Osteoblast (primary cell): Measurements from ENCODE around the gene KIF25. TPM values are rescaled to one million over a fixed set of nuclear protein-coding genes. Genes with fewer than 3 reads are reported as not detected.

Source experiments
- DNase-seq: peaks from one replicate; pipeline ENCODE4 v3.0.0; 2011; ENCODE audit warnings: low spot score, mixed read lengths; ENCODE audit not compliant: insufficient read length; ENCODE audit errors: missing footprints
- H2AFZ ChIP-seq: 2 replicates; pipeline ENCODE4 v1.6.0; 2011; ENCODE audit warnings: mild to moderate bottlenecking, low read length
- H3K27ac ChIP-seq: 2 replicates; pipeline ENCODE4 v1.5.1; 2011; ENCODE audit warnings: mild to moderate bottlenecking, low read depth, low read length, moderate library complexity
- H3K27me3 ChIP-seq: 2 replicates; pipeline ENCODE4 v1.6.0; 2012; ENCODE audit warnings: mild to moderate bottlenecking, control low read depth, inconsistent platforms, low read length, moderate library complexity; ENCODE audit not compliant: insufficient read depth
- H3K36me3 ChIP-seq: 2 replicates; pipeline ENCODE4 v1.5.1; 2011; ENCODE audit warnings: mild to moderate bottlenecking, low read length, control low read depth, moderate library complexity; ENCODE audit not compliant: insufficient read depth
- H3K4me1 ChIP-seq: 2 replicates; pipeline ENCODE4 v1.5.1; 2011; ENCODE audit warnings: mild to moderate bottlenecking, low read length, control low read depth, moderate library complexity; ENCODE audit not compliant: insufficient read depth
- H3K4me2 ChIP-seq: 2 replicates; pipeline ENCODE4 v1.6.0; 2011; ENCODE audit warnings: mild to moderate bottlenecking, low read length; ENCODE audit not compliant: insufficient read depth
- H3K4me3 ChIP-seq: fragments of 200-600 bp; sonication (generic); 3 replicates; pipeline ENCODE4 v1.5.1; 2012; ENCODE audit warnings: mild to moderate bottlenecking, low read length, inconsistent platforms; ENCODE audit not compliant: insufficient read depth
- H3K79me2 ChIP-seq: 2 replicates; pipeline ENCODE4 v1.6.0; 2012; ENCODE audit warnings: mild to moderate bottlenecking, low read length, control low read depth, inconsistent platforms; ENCODE audit not compliant: insufficient read depth
- H3K9me3 ChIP-seq: 2 replicates; pipeline ENCODE4 v1.5.1; 2011; ENCODE audit warnings: low read depth, low read length, control low read depth
- H4K20me1 ChIP-seq: 2 replicates; pipeline ENCODE4 v1.6.0; 2012; ENCODE audit warnings: mild to moderate bottlenecking, low read length, control low read depth; ENCODE audit not compliant: insufficient read depth
- CTCF ChIP-seq: IDR thresholded peaks from 2 replicates; pipeline ENCODE4 v1.5.1; 2011; ENCODE audit warnings: mild to moderate bottlenecking, low read depth, low read length, moderate library complexity; ENCODE audit errors: extremely low read depth
- total RNA-seq: library from RNA; depleted of rRNA; stranded (reverse); fragments of >200 nt; gene quantifications from 2 replicates; pipeline ENCODE4 v1.2.3, GENCODE V29; 2012

The KIF25 gene
- total RNA-seq, 1 donor = not detected

- Histone ChIP-seq H2AFZ (no peak overlapping the region), H3K9me3 (no peaks in the 10 kb centered on the region)
These were observed 65.1 kb downstream of the KIF25 start for GRCh38 chr6:168062346-168063289.

GRCh38 chr6:168063431-168063830 lies 66.0 kb downstream of the KIF25 start:
- no peaks in the 10 kb centered on the region for H3K36me3 ChIP-seq

More at GRCh38 chr6:168062346-168063289, 65.1 kb downstream of the KIF25 start:
- no peaks in the 10 kb centered on the region for H3K79me2 ChIP-seq
- no peak overlapping the region for H3K27ac ChIP-seq
- no peaks in the 10 kb centered on the region for H4K20me1 ChIP-seq
- no peaks in the 10 kb centered on the region for H3K4me1 ChIP-seq
- DNase-seq = no peak
- H3K27me3 ChIP-seq = no peaks in the 10 kb centered on the region
- no peaks in the 10 kb centered on the region for H3K36me3 ChIP-seq
- no peak overlapping the region for H3K4me3 ChIP-seq
- no peak overlapping the region for H3K4me2 ChIP-seq
- no peak for TF ChIP-seq CTCF

GRCh38 chr6:168064226-168064807 lies 66.8 kb downstream of the KIF25 start:
- Histone ChIP-seq H3K4me2 (no peak overlapping the region), H3K4me1 (no peaks in the 10 kb centered on the region), H3K9me3 (no peaks in the 10 kb centered on the region), H4K20me1 (no peaks in the 10 kb centered on the region), H3K36me3 (no peaks in the 10 kb centered on the region), H2AFZ (no peak overlapping the region), H3K79me2 (no peaks in the 10 kb centered on the region), H3K27ac (no peak overlapping the region), H3K4me3 (no peak overlapping the region), H3K27me3 (peaks cover 2% of the 10 kb centered on the region)
- no peak for DNase-seq
- TF ChIP-seq CTCF = no peak

More at GRCh38 chr6:168063431-168063830, 66.0 kb downstream of the KIF25 start:
- Histone ChIP-seq H3K79me2 (no peaks in the 10 kb centered on the region), H3K27ac (no peak overlapping the region), H2AFZ (no peak overlapping the region), H3K9me3 (no peaks in the 10 kb centered on the region), H3K4me3 (no peak overlapping the region), H3K4me2 (no peak overlapping the region), H3K27me3 (no peaks in the 10 kb centered on the region), H4K20me1 (no peaks in the 10 kb centered on the region), H3K4me1 (no peaks in the 10 kb centered on the region)
- no peak for TF ChIP-seq CTCF
- DNase-seq = no peak
